Measurements from ENCODE around the gene NIPSNAP2. TPM values are rescaled to one million over a fixed set of nuclear protein-coding genes. Genes with fewer than 3 reads are reported as not detected.

Gene NIPSNAP2
- total and polyA plus RNA-seq, 2 of the 13 experiments (the other 11 are each of a cell fraction or from before 2014, with no cell fraction given): 40.3 to 61.5 TPM

GRCh38 chr7:56033671-56034432, 69.5 kb downstream of the NIPSNAP2 start (continued):
- TF ChIP-seq, protein P1, sequence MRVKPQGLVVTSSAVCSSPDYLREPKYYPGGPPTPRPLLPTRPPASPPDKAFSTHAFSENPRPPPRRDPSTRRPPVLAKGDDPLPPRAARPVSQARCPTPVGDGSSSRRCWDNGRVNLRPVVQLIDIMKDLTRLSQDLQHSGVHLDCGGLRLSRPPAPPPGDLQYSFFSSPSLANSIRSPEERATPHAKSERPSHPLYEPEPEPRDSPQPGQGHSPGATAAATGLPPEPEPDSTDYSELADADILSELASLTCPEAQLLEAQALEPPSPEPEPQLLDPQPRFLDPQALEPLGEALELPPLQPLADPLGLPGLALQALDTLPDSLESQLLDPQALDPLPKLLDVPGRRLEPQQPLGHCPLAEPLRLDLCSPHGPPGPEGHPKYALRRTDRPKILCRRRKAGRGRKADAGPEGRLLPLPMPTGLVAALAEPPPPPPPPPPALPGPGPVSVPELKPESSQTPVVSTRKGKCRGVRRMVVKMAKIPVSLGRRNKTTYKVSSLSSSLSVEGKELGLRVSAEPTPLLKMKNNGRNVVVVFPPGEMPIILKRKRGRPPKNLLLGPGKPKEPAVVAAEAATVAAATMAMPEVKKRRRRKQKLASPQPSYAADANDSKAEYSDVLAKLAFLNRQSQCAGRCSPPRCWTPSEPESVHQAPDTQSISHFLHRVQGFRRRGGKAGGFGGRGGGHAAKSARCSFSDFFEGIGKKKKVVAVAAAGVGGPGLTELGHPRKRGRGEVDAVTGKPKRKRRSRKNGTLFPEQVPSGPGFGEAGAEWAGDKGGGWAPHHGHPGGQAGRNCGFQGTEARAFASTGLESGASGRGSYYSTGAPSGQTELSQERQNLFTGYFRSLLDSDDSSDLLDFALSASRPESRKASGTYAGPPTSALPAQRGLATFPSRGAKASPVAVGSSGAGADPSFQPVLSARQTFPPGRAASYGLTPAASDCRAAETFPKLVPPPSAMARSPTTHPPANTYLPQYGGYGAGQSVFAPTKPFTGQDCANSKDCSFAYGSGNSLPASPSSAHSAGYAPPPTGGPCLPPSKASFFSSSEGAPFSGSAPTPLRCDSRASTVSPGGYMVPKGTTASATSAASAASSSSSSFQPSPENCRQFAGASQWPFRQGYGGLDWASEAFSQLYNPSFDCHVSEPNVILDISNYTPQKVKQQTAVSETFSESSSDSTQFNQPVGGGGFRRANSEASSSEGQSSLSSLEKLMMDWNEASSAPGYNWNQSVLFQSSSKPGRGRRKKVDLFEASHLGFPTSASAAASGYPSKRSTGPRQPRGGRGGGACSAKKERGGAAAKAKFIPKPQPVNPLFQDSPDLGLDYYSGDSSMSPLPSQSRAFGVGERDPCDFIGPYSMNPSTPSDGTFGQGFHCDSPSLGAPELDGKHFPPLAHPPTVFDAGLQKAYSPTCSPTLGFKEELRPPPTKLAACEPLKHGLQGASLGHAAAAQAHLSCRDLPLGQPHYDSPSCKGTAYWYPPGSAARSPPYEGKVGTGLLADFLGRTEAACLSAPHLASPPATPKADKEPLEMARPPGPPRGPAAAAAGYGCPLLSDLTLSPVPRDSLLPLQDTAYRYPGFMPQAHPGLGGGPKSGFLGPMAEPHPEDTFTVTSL (CRISPR knock-in tag; IDR thresholded peaks at IDR 0.05; ENCODE audit: borderline replicate concordance): no peak
- TF ChIP-seq SMYD3 (CRISPR knock-in tag; IDR thresholded peaks at IDR 0.05): no peak
- TF ChIP-seq KAT2B (IDR thresholded peaks at IDR 0.05; ENCODE audit: borderline replicate concordance, low read depth, low read length): no peak
- TF ChIP-seq TIGD3 (CRISPR knock-in tag; IDR thresholded peaks at IDR 0.05; ENCODE audit: borderline replicate concordance): no peak
- TF ChIP-seq ZFX (CRISPR knock-in tag; IDR thresholded peaks at IDR 0.05; ENCODE audit: low read depth): peak; percentile 68
- TF ChIP-seq HNRNPUL1 (IDR thresholded peaks at IDR 0.05; ENCODE audit: low read depth, low read length): no peak
- TF ChIP-seq NAIF1 (CRISPR knock-in tag; IDR thresholded peaks at IDR 0.05; ENCODE audit: borderline replicate concordance): no peak
- TF ChIP-seq U2AF1 (optimal IDR thresholded peaks at IDR 0.05; ENCODE audit: low read depth, low read length): peak; percentile 77
- TF ChIP-seq CENPX (CRISPR knock-in tag; IDR thresholded peaks at IDR 0.05): no peak
- TF ChIP-seq ZNF569 (CRISPR knock-in tag; IDR thresholded peaks at IDR 0.05; ENCODE audit: borderline replicate concordance): no peak; the same call in 1 of the 2 replicates
- no peak for TF ChIP-seq ETV6 (CRISPR knock-in tag; conservative IDR thresholded peaks at IDR 0.05)
- TF ChIP-seq, protein P2, sequence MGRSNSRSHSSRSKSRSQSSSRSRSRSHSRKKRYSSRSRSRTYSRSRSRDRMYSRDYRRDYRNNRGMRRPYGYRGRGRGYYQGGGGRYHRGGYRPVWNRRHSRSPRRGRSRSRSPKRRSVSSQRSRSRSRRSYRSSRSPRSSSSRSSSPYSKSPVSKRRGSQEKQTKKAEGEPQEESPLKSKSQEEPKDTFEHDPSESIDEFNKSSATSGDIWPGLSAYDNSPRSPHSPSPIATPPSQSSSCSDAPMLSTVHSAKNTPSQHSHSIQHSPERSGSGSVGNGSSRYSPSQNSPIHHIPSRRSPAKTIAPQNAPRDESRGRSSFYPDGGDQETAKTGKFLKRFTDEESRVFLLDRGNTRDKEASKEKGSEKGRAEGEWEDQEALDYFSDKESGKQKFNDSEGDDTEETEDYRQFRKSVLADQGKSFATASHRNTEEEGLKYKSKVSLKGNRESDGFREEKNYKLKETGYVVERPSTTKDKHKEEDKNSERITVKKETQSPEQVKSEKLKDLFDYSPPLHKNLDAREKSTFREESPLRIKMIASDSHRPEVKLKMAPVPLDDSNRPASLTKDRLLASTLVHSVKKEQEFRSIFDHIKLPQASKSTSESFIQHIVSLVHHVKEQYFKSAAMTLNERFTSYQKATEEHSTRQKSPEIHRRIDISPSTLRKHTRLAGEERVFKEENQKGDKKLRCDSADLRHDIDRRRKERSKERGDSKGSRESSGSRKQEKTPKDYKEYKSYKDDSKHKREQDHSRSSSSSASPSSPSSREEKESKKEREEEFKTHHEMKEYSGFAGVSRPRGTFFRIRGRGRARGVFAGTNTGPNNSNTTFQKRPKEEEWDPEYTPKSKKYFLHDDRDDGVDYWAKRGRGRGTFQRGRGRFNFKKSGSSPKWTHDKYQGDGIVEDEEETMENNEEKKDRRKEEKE (IDR thresholded peaks at IDR 0.05): no peak
- TF ChIP-seq ZBTB42 (CRISPR knock-in tag; IDR thresholded peaks at IDR 0.05): no peak
- no peak for TF ChIP-seq YEATS2 (CRISPR knock-in tag; IDR thresholded peaks at IDR 0.05; ENCODE audit: borderline replicate concordance)
- TF ChIP-seq, protein P3, sequence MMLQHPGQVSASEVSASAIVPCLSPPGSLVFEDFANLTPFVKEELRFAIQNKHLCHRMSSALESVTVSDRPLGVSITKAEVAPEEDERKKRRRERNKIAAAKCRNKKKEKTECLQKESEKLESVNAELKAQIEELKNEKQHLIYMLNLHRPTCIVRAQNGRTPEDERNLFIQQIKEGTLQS (CRISPR knock-in tag; IDR thresholded peaks at IDR 0.05): peak; percentile 83
- TF ChIP-seq GATAD1 (CRISPR knock-in tag; IDR thresholded peaks at IDR 0.05): no peak
- no peak for TF ChIP-seq ZNF557 (CRISPR knock-in tag; IDR thresholded peaks at IDR 0.05)
- peak; percentile 15; the same call in 1 of the 2 replicates for TF ChIP-seq NCOR1 (IDR thresholded peaks at IDR 0.05; ENCODE audit: borderline replicate concordance, low read length)
